HCT116 (cell line): ENCODE measurements around the gene LHX4. TPM values are rescaled to one million over a fixed set of nuclear protein-coding genes. Genes with fewer than 3 reads are reported as not detected.

Experiments
- ATAC-seq: fragments of 200-7000 bp; cut with Tn5 transposase; 2 replicates; pipeline ENCODE4 v1.9.1; 2020; ENCODE audit warnings: mild to moderate bottlenecking, moderate library complexity
- BruUV-seq: library from RNA; stranded (reverse); fragments of 400-500 nt; replicated peaks from 2 replicates; lab custom pipeline; 2021; lab: Mats Ljungman, UMichigan
- CTCF ChIA-PET: fragments of 300-600 bp; sonication (Branson Sonifier 250); formaldehyde crosslinking; loops from one replicate; lab custom pipeline; 2021; ENCODE audit warnings: antibody characterized with exemption; lab: Charles Lee
- POLR2A ChIA-PET: fragments of 300-600, 350-600 bp; sonication (Branson Sonifier 250); formaldehyde crosslinking; loops from one replicate; lab custom pipeline; 2021; ENCODE audit warnings: antibody characterized with exemption; lab: Charles Lee
- RAD21 ChIA-PET, 2 experiments: fragments of 300-600 bp; sonication (Branson Sonifier 250); formaldehyde crosslinking; loops; one replicate each; lab custom pipeline; 2023; ENCODE audit warnings: low total read pairs in 2 of 2; ENCODE audit not compliant: uncharacterized antibody in 2 of 2, unreplicated experiment in 2 of 2, low non-redundant PET in 1 of 2; lab: Charles Lee
- DNase-seq: peaks from one replicate; pipeline ENCODE4 v3.0.0-alpha.2; 2010; ENCODE audit warnings: low read depth, low spot score
- H2AFZ ChIP-seq: fragments of 200-600 bp; shearing (Covaris generic), sonication (generic); 2 replicates; pipeline ENCODE4 v1.6.1; 2017; ENCODE audit warnings: low read depth, mixed run types, mixed read lengths, antibody characterized with exemption, low read length; ENCODE audit not compliant: poor library complexity, severe bottlenecking
- H3K27ac ChIP-seq: 2 replicates; pipeline ENCODE4 v1.5.1; 2012; ENCODE audit warnings: low read depth, low read length
- H3K27me3 ChIP-seq: fragments of 200-600 bp; sonication (generic); 2 replicates; pipeline ENCODE4 v1.6.1; 2016; ENCODE audit warnings: mixed run types, low read length, mixed read lengths; ENCODE audit not compliant: insufficient read depth
- H3K36me3 ChIP-seq, 2 experiments: fragments of 200-500 bp in 1 of 2; fragments of 200-600 bp in 1 of 2; sonication (Bioruptor generic) in 1 of 2; sonication (generic) in 1 of 2; 2 replicates each; pipeline versions ENCODE4 v1.5.1 to v1.6.1; 2014 to 2016; ENCODE audit warnings: low read length in 2 of 2, inconsistent platforms in 1 of 2, mixed read lengths in 1 of 2, mixed run types in 1 of 2; ENCODE audit not compliant: insufficient read depth in 2 of 2, control insufficient read depth in 1 of 2
- H3K4me1 ChIP-seq, 2 experiments: fragments of 200-600 bp in 1 of 2; sonication (generic) in 1 of 2; 2 replicates each; pipeline versions ENCODE4 v1.5.1 to v1.6.1; 2012 to 2017; ENCODE audit warnings: low read length in 2 of 2, inconsistent platforms in 1 of 2, mild to moderate bottlenecking in 1 of 2, mixed read lengths in 1 of 2, mixed run types in 1 of 2, moderate library complexity in 1 of 2; ENCODE audit not compliant: insufficient read depth in 2 of 2, control insufficient read depth in 1 of 2
- H3K4me2 ChIP-seq: fragments of 200-600 bp; sonication (generic); 2 replicates; pipeline ENCODE4 v1.6.1; 2017; ENCODE audit warnings: mixed run types, low read length, mixed read lengths
- H3K4me3 ChIP-seq, 2 experiments: fragments of 200-600 bp in 1 of 2; sonication (generic) in 1 of 2; replicated peaks in 1 of 2; 2 replicates each; pipeline ENCODE4 v1.5.1; 2011 to 2016; ENCODE audit warnings: low read length in 2 of 2, control low read depth in 1 of 2, low read depth in 1 of 2, mild to moderate bottlenecking in 1 of 2, mixed read lengths in 1 of 2, mixed run types in 1 of 2
- H3K79me2 ChIP-seq: fragments of 200-600 bp; sonication (generic); 2 replicates; pipeline ENCODE4 v1.6.1; 2017; ENCODE audit warnings: mild to moderate bottlenecking, mixed run types, low read length, moderate library complexity, mixed read lengths; ENCODE audit not compliant: insufficient read depth
- H3K9ac ChIP-seq: fragments of 200-600 bp; sonication (generic); 2 replicates; pipeline ENCODE4 v1.6.1; 2016; ENCODE audit warnings: low read length, mixed read lengths
- H3K9me2 ChIP-seq: fragments of 200-600 bp; sonication (generic), shearing (Covaris generic); 2 replicates; pipeline ENCODE4 v1.6.1; 2017; ENCODE audit warnings: mixed run types, mild to moderate bottlenecking, moderate library complexity; ENCODE audit not compliant: insufficient read depth
- H3K9me3 ChIP-seq, 2 experiments: fragments of 200-500 bp in 1 of 2; fragments of 200-600 bp in 1 of 2; sonication (Bioruptor generic) in 1 of 2; sonication (generic) in 1 of 2; 2 replicates each; pipeline ENCODE4 v1.6.1; 2014 to 2017; ENCODE audit warnings: low read length in 2 of 2, mixed read lengths in 2 of 2, inconsistent platforms in 1 of 2, low read depth in 1 of 2, mild to moderate bottlenecking in 1 of 2, mixed run types in 1 of 2, moderate library complexity in 1 of 2; ENCODE audit not compliant: control insufficient read depth in 1 of 2, insufficient read depth in 1 of 2
- H4K20me1 ChIP-seq: fragments of 200-600 bp; sonication (generic), shearing (Covaris generic); 2 replicates; pipeline ENCODE4 v1.6.1; 2017; ENCODE audit warnings: mixed run types, mild to moderate bottlenecking, moderate library complexity; ENCODE audit not compliant: insufficient read depth
- CEBPB ChIP-seq: IDR thresholded peaks from 2 replicates; pipeline ENCODE4 v1.6.1; 2012; ENCODE audit warnings: low read depth
- CTCF ChIP-seq, 3 experiments: fragments of 200-600 bp in 1 of 3; sonication (generic) in 1 of 3; IDR thresholded peaks in 2 of 3; conservative IDR thresholded peaks in 1 of 3; 2 replicates each; pipeline ENCODE4 v1.5.1; 2012 to 2017; ENCODE audit warnings: low read depth in 2 of 3, low read length in 2 of 3, antibody characterized with exemption in 1 of 3, borderline replicate concordance in 1 of 3, control low read depth in 1 of 3, mild to moderate bottlenecking in 1 of 3, mixed read lengths in 1 of 3, mixed run types in 1 of 3, moderate library complexity in 1 of 3; ENCODE audit not compliant: insufficient read depth in 1 of 3
- SIN3A ChIP-seq: IDR thresholded peaks from 2 replicates; pipeline ENCODE4 v1.6.1; 2012; ENCODE audit warnings: low read depth
- SP1 ChIP-seq: IDR thresholded peaks from 2 replicates; pipeline ENCODE4 v1.6.1; 2012; ENCODE audit warnings: low read depth
- YY1 ChIP-seq: IDR thresholded peaks from 2 replicates; pipeline ENCODE4 v1.6.1; 2011; ENCODE audit warnings: low read length, low read depth, moderate library complexity, mild to moderate bottlenecking; ENCODE audit not compliant: insufficient replicate concordance; ENCODE audit errors: extremely low read depth
- intact Hi-C: fragments of 100-400 bp; cut with micrococcal nuclease; formaldehyde crosslinking; loops from 2 replicates; pipeline ENCODE4 v1.10.0; 2022
- total RNA-seq: library from RNA; stranded (reverse); gene quantifications from one replicate; pipeline ENCODE4 v1.2.1, GENCODE V29; 2021; ENCODE audit not compliant: unreplicated experiment
- TF ChIP-seq, protein P1 (sequence below): IDR thresholded peaks from 2 replicates; pipeline ENCODE4 v1.6.1; 2012; ENCODE audit warnings: low read depth

LHX4 gene
- total RNA-seq, 1 experiment from 2014 or later, result 0.44 TPM

- BruUV-seq, result no TSS peak
- ATAC-seq, result no peak
- DNase-seq, result no peak
- H3K4me1 ChIP-seq, result peaks cover 0 to 8% of the 10 kb centered on the region in 2 experiments; a peak in 2 of 4 replicates
- intact Hi-C loops, result no loop called here
- ChIA-PET CTCF (no interaction called here), RAD21 (no interaction called here), POLR2A (no interaction called here)
- H4K20me1 ChIP-seq, result no peaks in the 10 kb centered on the region
- no peaks in the 10 kb centered on the region for H3K36me3 ChIP-seq
- no peaks in the 10 kb centered on the region for H3K9me2 ChIP-seq
- H3K79me2 ChIP-seq, result no peaks in the 10 kb centered on the region
- H3K9me3 ChIP-seq, result no peaks in the 10 kb centered on the region
- H3K9ac ChIP-seq, result no peak overlapping the region
- no peak for TF ChIP-seq SP1
- TF ChIP-seq SIN3A, result no peak
- TF ChIP-seq, protein P1, sequence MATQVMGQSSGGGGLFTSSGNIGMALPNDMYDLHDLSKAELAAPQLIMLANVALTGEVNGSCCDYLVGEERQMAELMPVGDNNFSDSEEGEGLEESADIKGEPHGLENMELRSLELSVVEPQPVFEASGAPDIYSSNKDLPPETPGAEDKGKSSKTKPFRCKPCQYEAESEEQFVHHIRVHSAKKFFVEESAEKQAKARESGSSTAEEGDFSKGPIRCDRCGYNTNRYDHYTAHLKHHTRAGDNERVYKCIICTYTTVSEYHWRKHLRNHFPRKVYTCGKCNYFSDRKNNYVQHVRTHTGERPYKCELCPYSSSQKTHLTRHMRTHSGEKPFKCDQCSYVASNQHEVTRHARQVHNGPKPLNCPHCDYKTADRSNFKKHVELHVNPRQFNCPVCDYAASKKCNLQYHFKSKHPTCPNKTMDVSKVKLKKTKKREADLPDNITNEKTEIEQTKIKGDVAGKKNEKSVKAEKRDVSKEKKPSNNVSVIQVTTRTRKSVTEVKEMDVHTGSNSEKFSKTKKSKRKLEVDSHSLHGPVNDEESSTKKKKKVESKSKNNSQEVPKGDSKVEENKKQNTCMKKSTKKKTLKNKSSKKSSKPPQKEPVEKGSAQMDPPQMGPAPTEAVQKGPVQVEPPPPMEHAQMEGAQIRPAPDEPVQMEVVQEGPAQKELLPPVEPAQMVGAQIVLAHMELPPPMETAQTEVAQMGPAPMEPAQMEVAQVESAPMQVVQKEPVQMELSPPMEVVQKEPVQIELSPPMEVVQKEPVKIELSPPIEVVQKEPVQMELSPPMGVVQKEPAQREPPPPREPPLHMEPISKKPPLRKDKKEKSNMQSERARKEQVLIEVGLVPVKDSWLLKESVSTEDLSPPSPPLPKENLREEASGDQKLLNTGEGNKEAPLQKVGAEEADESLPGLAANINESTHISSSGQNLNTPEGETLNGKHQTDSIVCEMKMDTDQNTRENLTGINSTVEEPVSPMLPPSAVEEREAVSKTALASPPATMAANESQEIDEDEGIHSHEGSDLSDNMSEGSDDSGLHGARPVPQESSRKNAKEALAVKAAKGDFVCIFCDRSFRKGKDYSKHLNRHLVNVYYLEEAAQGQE, result no peak
- no peak for TF ChIP-seq YY1
- TF ChIP-seq CTCF (IDR thresholded peaks at IDR 0.05 in 2 of 3, conservative IDR thresholded peaks at IDR 0.05 in 1 of 3; ENCODE audit: borderline replicate concordance in 1 of 3, insufficient read depth in 1 of 3, low read depth in 2 of 3, low read length in 2 of 3), result no peak
- TF ChIP-seq CEBPB, result no peak
- H2AFZ ChIP-seq, result no peak overlapping the region
- H3K4me3 ChIP-seq, result no peak overlapping the region
- no peak overlapping the region for H3K27ac ChIP-seq
- no peak overlapping the region for H3K4me2 ChIP-seq
- H3K27me3 ChIP-seq, result no peaks in the 10 kb centered on the region
Observed at GRCh38 chr1:180247061-180247460, 17.0 kb downstream of the LHX4 start.
